ENCODE measurements around the gene ITGB6. TPM values are rescaled to one million over a fixed set of nuclear protein-coding genes. Genes with fewer than 3 reads are reported as not detected.
A peak's percentile ranks its signal among the peaks of the same experiment; 100 is the strongest.

ITGB6 gene
- total RNA-seq, 2 donors from 2014 or later, result not detected

DNA sequence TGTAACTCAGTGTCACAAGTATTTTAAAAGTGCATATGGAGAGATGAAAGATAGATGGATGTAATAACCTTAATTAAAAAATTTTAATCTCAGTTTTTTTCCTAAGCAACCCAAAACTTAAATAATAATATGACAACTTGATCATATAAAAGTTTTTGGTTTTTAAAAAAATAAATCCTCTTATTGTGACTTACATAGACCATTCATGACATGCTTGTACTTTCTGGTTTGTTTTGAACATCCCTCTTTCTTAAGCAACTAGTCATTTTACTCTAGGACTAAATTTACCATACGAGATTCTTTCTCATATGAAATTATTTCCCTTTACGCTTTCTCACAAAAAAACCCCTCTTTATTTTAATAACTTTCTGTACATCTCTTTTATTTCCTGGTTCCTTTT, 131.2 kb downstream of the ITGB6 start:
- intact Hi-C loops (cut with DNase I), result no loop called here
- no peak for DNase-seq (ENCODE audit: low spot score)

GRCh38 chr2:160064916-160065315, 135.2 kb downstream of the ITGB6 start:
- intact Hi-C loops (cut with DNase I), result no loop called here

GRCh38 chr2:160063879-160064612, 136.0 kb downstream of the ITGB6 start:
- no peak for DNase-seq (ENCODE audit: low spot score)
- intact Hi-C loops (cut with DNase I), result no loop called here

More at GRCh38 chr2:160064916-160065315, 135.2 kb downstream of the ITGB6 start:
- DNase-seq (ENCODE audit: low spot score), result no peak

GRCh38 chr2:160063271-160063670, 136.8 kb downstream of the ITGB6 start:
- DNase-seq (ENCODE audit: low spot score), result no peak
- intact Hi-C loops (cut with DNase I), result no loop called here

GRCh38 chr2:160062292-160063005, 137.6 kb downstream of the ITGB6 start, which contains the start of gene PLA2R1:
TSS of gene PLA2R1 (minus strand) at chr2:160062615. CDS start at chr2:160062403, 212 bp downstream.
- DNase-seq (ENCODE audit: low spot score), result peak; percentile 84
- intact Hi-C loops (cut with DNase I), result no loop called here

DNA sequence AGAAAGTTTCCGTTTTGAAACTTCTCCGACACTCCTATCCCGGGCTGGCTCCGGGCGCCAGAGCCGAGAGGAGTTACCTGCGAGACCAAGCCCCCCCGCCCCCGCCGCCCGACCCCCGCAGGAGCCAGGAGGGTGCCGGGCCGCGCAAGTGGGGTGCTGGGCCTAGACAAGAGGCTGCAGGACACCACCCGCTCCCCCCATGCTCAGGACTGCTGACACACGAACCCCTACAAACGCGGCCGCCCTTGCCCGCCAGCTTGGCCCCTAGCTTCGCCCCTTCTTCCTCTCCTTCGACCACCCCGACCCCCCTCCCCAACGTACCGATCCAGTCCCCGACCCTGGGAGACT, 138.2 kb downstream of the ITGB6 start:
- no peak for DNase-seq (ENCODE audit: low spot score)
- intact Hi-C loops (cut with DNase I), result no loop called here

DNA sequence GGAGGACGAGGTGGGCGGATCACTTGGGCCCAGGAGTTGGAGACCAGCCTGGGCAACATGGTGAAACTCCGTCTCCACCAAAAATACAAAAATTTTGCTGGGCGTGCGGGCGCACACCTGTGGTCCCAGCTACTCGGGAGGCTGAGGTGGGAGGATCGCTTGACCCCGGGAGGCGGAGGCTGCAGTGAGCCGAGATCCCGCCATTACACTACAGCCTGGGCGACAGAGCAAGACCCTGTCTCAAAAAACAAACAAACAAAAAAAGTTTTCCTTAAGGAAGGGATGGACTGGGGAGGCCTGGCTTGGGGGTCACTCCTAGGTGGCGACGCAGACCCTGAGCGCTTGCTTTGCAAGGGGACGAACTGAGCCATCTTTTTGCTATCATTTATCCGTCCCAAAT, 138.5 kb downstream of the ITGB6 start:
- intact Hi-C loops (cut with DNase I), result no loop called here
- no peak for DNase-seq (ENCODE audit: low spot score)

GRCh38 chr2:160060297-160060696, 139.8 kb downstream of the ITGB6 start:
- no peak for DNase-seq (ENCODE audit: low spot score)
- intact Hi-C loops (cut with DNase I), result no loop called here

- no peak for DNase-seq (ENCODE audit: low spot score)
- intact Hi-C loops (cut with DNase I), result no loop called here
Observed at GRCh38 chr2:160057356-160057755, 142.7 kb downstream of the ITGB6 start.

GRCh38 chr2:160055726-160056108, 144.4 kb downstream of the ITGB6 start:
- no peak for DNase-seq (ENCODE audit: low spot score)
- intact Hi-C loops (cut with DNase I), result no loop called here

DNA sequence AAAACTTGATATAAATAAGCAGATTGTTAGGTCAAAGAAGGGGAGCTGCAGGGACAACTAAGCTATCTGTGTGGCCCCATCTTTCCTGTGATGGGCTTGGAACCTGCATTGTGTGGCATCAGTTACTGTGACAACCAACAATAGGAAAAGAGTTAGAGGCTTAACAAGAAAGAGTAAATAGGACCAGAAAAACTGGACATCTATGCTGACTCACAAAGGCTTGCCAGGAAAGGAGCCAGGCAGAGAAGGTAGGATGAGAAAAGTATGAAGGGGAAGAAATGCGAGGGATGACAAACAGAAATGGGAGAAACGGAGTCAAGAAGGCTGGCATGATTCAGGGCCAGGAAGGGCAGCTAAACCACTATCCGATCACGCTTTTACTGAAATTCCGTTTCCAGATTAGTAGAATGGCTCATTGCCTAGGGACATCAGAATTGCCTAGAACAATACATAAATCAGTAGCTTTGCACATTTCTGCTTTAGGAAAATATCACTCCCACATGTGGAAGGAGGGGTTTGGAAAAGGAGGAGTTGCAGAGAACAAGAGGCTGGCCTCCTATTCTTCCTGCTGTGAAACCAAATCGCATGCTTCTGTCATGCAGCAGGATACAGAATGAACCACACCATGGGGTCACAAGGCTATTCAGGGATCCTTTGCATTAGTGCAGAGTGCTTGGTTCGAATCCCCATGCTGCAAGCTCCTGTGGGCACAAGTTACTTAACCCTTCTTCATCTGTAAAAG, 144.9 kb downstream of the ITGB6 start:
- no peak for DNase-seq (ENCODE audit: low spot score)
- intact Hi-C loops (cut with DNase I), result no loop called here

DNA sequence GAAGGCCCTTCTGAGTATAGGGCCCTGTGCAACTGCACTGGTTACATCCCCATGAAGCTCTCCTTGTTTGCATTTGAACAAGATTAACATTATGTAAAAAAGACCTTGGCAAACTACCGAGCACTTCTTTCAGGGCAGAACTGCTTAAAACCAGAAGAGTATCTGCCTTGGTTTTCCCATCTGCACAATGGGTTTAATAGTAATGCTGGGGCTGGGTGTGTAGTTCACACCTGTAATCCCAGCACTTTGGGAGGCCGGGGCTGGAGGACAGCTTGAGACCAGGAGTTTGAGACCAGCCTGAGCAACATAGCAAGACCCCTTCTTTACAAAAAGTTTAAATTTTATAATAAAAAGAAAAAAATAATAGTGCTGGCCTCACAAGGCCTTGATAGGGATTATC, 146.1 kb downstream of the ITGB6 start:
- no peak for DNase-seq (ENCODE audit: low spot score)
- intact Hi-C loops (cut with DNase I), result no loop called here

- intact Hi-C loops (cut with DNase I), result no loop called here
- DNase-seq (ENCODE audit: low spot score), result no peak
Observed at GRCh38 chr2:160052531-160052930, 147.5 kb downstream of the ITGB6 start.

DNA sequence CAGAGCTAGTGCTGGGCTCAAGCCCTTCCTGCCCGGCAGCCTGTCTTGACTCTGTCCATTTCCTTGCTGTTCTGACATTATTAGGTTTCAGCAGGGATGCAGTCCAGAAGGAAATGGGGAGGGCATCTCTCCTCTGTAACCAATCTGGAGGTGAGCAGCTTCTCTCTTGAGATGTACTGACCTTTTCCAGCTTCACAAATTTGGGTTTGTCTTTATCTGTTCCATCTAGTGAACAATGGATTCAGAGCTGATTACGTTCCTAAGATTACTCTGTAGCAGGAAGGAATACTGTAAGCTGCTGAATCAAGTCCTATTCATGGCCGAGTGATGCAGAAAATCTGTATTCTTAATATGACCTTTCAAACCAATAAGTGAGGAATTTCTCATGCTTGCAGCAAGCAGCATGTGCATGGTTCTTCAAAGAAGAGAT, 148.7 kb downstream of the ITGB6 start:
- intact Hi-C loops (cut with DNase I), result no loop called here
- DNase-seq (ENCODE audit: low spot score), result no peak

DNA sequence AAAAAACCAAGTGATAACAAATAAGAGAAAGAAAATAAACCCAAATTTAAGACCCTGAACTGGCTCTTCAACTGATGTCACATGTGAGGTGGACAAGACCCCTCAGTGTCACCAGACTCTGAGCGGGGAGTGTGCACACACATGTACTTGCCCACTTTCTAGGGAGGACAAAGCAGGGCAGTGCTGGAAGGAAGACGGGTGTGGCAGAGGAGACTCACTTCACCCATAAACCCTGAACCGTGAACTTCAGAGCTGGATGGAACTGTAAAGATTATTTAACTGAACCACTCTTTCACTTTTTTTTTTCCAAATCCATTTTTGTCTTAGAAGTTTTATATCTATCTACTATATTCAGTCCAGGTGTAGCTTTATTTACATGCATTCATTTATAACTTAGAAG, 149.9 kb downstream of the ITGB6 start:
- DNase-seq (ENCODE audit: low spot score), result no peak
- intact Hi-C loops (cut with DNase I), result no loop called here

Other genes with a start within 250 kb of the ITGB6 start
- 10 to 100 TPM; 11.7 to 13.9 TPM for gene PLA2R1, start 137.7 kb downstream of the ITGB6 start, total RNA-seq